Fibroblast of gingiva (primary cell): ENCODE data around the gene BTBD9.

Source experiments
- DNase-seq: peaks from one replicate; pipeline ENCODE4 v3.0.0-alpha.2; 2011; ENCODE audit warnings: low read depth

Gene BTBD9

GRCh38 chr6:38176797-38177751, 462.7 kb downstream of the BTBD9 start:
- no peak for DNase-seq

- DNase-seq: no peak
Measured at GRCh38 chr6:38175786-38176185, 463.9 kb downstream of the BTBD9 start.

GRCh38 chr6:38174806-38175495, 464.8 kb downstream of the BTBD9 start:
- DNase-seq: no peak

- DNase-seq: no peak
Measured at GRCh38 chr6:38174315-38174714, 465.4 kb downstream of the BTBD9 start.

- no peak for DNase-seq
Measured at GRCh38 chr6:38173909-38174308, 465.8 kb downstream of the BTBD9 start.

GRCh38 chr6:38172739-38173410, 466.9 kb downstream of the BTBD9 start:
- DNase-seq: no peak

GRCh38 chr6:38171997-38172738, 467.6 kb downstream of the BTBD9 start:
- no peak for DNase-seq

- no peak for DNase-seq
Measured at GRCh38 chr6:38170666-38171355, 468.9 kb downstream of the BTBD9 start.

GRCh38 chr6:38169977-38170526, 469.7 kb downstream of the BTBD9 start:
- no peak for DNase-seq

- no peak for DNase-seq
Measured at GRCh38 chr6:38169221-38169976, 470.3 kb downstream of the BTBD9 start.

- no peak for DNase-seq
Measured at GRCh38 chr6:38168699-38169098, 471.0 kb downstream of the BTBD9 start.

GRCh38 chr6:38168126-38168525, 471.6 kb downstream of the BTBD9 start:
- no peak for DNase-seq

- no peak for DNase-seq
Measured at GRCh38 chr6:38167598-38167997, 472.1 kb downstream of the BTBD9 start.

GRCh38 chr6:38166411-38167240, 473.1 kb downstream of the BTBD9 start:
- DNase-seq: no peak

- DNase-seq: no peak
Measured at GRCh38 chr6:38164671-38165108, 475.0 kb downstream of the BTBD9 start.

- DNase-seq: no peak
Measured at GRCh38 chr6:38164131-38164481, 475.6 kb downstream of the BTBD9 start.

- no peak for DNase-seq
Measured at GRCh38 chr6:38163186-38164130, 476.3 kb downstream of the BTBD9 start.

- no peak for DNase-seq
Measured at GRCh38 chr6:38162493-38163185, 477.1 kb downstream of the BTBD9 start.
